H1 (cell line): ENCODE results near the gene CSPG5. TPM values are rescaled to one million over a fixed set of nuclear protein-coding genes. Genes with fewer than 3 reads are reported as not detected.

ENCODE experiments used
- CTCF ChIA-PET: fragments of 300-600 bp; sonication (Branson Sonifier 250); formaldehyde crosslinking; loops from one replicate; lab custom pipeline; 2021; ENCODE audit not compliant: partially characterized antibody; lab: Charles Lee
- POLR2A ChIA-PET: fragments of 300-600 bp; sonication (Branson Sonifier 250); formaldehyde crosslinking; loops from one replicate; lab custom pipeline; 2021; ENCODE audit warnings: inconsistent platforms; ENCODE audit not compliant: partially characterized antibody; lab: Charles Lee
- DNase-seq, 2 experiments: peaks; one replicate each; pipeline versions ENCODE4 v3.0.0 to v3.0.0-alpha.2; 2010 to 2022; ENCODE audit warnings: low spot score in 2 of 2, low read depth in 1 of 2, mixed read lengths in 1 of 2
- FAIRE-seq: peaks from 2 replicates; lab custom pipeline; 2011; peaks lifted over from hg19 to GRCh38; lab: Jason Lieb, UNC
- H2AFZ ChIP-seq: 2 replicates; pipeline ENCODE4 v1.8.1; 2012; ENCODE audit warnings: low read length, inconsistent platforms
- H2AK5ac ChIP-seq: 2 replicates; pipeline ENCODE4 v1.6.1; 2013; ENCODE audit warnings: low read depth, low read length
- H2BK120ac ChIP-seq: replicated peaks from 2 replicates; pipeline ENCODE3; 2013; ENCODE audit warnings: low read depth, low read length, inconsistent platforms
- H2BK12ac ChIP-seq: 2 replicates; pipeline ENCODE4 v1.6.1; 2013; ENCODE audit warnings: low read depth, low read length
- H2BK15ac ChIP-seq: 2 replicates; pipeline ENCODE4 v1.6.1; 2013; ENCODE audit warnings: low read length
- H2BK20ac ChIP-seq: 2 replicates; pipeline ENCODE4 v1.6.1; 2013; ENCODE audit warnings: low read length
- H2BK5ac ChIP-seq: 2 replicates; pipeline ENCODE4 v1.6.1; 2013; ENCODE audit warnings: low read depth, low read length
- H3K14ac ChIP-seq: 2 replicates; pipeline ENCODE4 v1.6.1; 2013; ENCODE audit warnings: inconsistent platforms; ENCODE audit not compliant: insufficient read length
- H3K18ac ChIP-seq: 2 replicates; pipeline ENCODE4 v1.6.1; 2013; ENCODE audit warnings: low read length; ENCODE audit errors: extremely low read depth
- H3K23ac ChIP-seq: 2 replicates; pipeline ENCODE4 v1.6.1; 2013; ENCODE audit warnings: inconsistent platforms; ENCODE audit not compliant: insufficient read length
- H3K23me2 ChIP-seq: 2 replicates; pipeline ENCODE4 v1.6.1; 2013; ENCODE audit warnings: low read depth, low read length
- H3K27ac ChIP-seq: 2 replicates; pipeline ENCODE4 v1.6.1; 2011; ENCODE audit warnings: low read depth, low read length, inconsistent platforms
- H3K27me3 ChIP-seq, 4 experiments: replicated peaks in 1 of 4; 1 replicate in 1 of 4; 2 replicates in 3 of 4; pipeline versions ENCODE4 v1.6.1 to v1.8.1; 2011 to 2013; ENCODE audit warnings: low read length in 3 of 4, mild to moderate bottlenecking in 3 of 4, inconsistent platforms in 2 of 4, mixed read lengths in 2 of 4, moderate library complexity in 1 of 4; ENCODE audit not compliant: control insufficient read depth in 3 of 4, insufficient read depth in 3 of 4; ENCODE audit errors: extremely low read depth in 1 of 4
- H3K36me3 ChIP-seq, 4 experiments: 2 replicates each; pipeline versions ENCODE4 v1.6.1 to v1.8.1; 2011 to 2013; ENCODE audit warnings: mild to moderate bottlenecking in 4 of 4, low read length in 3 of 4, moderate library complexity in 2 of 4, control low read depth in 1 of 4, inconsistent platforms in 1 of 4; ENCODE audit not compliant: insufficient read depth in 4 of 4, control insufficient read depth in 2 of 4
- H3K4ac ChIP-seq: replicated peaks from 2 replicates; pipeline ENCODE3; 2013; ENCODE audit warnings: low read length, low read depth, mixed read lengths, inconsistent platforms; ENCODE audit not compliant: insufficient read length
- H3K4me1 ChIP-seq, 4 experiments: replicated peaks in 1 of 4; 1 replicate in 1 of 4; 2 replicates in 3 of 4; pipeline versions ENCODE4 v1.6.1 to v1.8.1; 2011 to 2013; ENCODE audit warnings: low read length in 3 of 4, inconsistent platforms in 2 of 4, mixed read lengths in 1 of 4; ENCODE audit not compliant: insufficient read depth in 4 of 4, control insufficient read depth in 3 of 4
- H3K4me2 ChIP-seq, 2 experiments: 2 replicates each; pipeline versions ENCODE4 v1.6.1 to v1.8.1; 2011 to 2013; ENCODE audit warnings: low read depth in 2 of 2, low read length in 2 of 2, control low read depth in 1 of 2, inconsistent platforms in 1 of 2, mild to moderate bottlenecking in 1 of 2; ENCODE audit not compliant: insufficient read depth in 1 of 2
- H3K4me3 ChIP-seq, 4 experiments: fragments of 200-600, 300-600 bp in 1 of 4; sonication (generic), shearing (Covaris generic), sonication (Bioruptor Twin) in 1 of 4; 2 replicates each; pipeline versions ENCODE4 v1.5.1 to v1.8.1; 2011 to 2016; ENCODE audit warnings: low read length in 4 of 4, low read depth in 3 of 4, control low read depth in 2 of 4, inconsistent platforms in 2 of 4, mild to moderate bottlenecking in 2 of 4, mixed read lengths in 1 of 4, moderate library complexity in 1 of 4; ENCODE audit not compliant: insufficient read depth in 2 of 4; ENCODE audit errors: extremely low read depth in 1 of 4
- H3K56ac ChIP-seq: replicated peaks from 2 replicates; pipeline ENCODE3; 2013; ENCODE audit warnings: low read depth, mild to moderate bottlenecking, mixed read lengths, low read length, inconsistent platforms; ENCODE audit not compliant: insufficient read length
- H3K79me1 ChIP-seq: 2 replicates; pipeline ENCODE4 v1.6.1; 2013; ENCODE audit warnings: low read depth, low read length, control low read depth
- H3K79me2 ChIP-seq, 2 experiments: 2 replicates each; pipeline versions ENCODE4 v1.6.1 to v1.8.1; 2012 to 2013; ENCODE audit warnings: low read length in 2 of 2, mild to moderate bottlenecking in 2 of 2, inconsistent platforms in 1 of 2; ENCODE audit not compliant: insufficient read depth in 2 of 2, control insufficient read depth in 1 of 2
- H3K9ac ChIP-seq, 4 experiments: replicated peaks in 1 of 4; 1 replicate in 1 of 4; 2 replicates in 3 of 4; pipeline versions ENCODE4 v1.6.1 to v1.8.1; 2011 to 2013; ENCODE audit warnings: low read depth in 3 of 4, low read length in 3 of 4, control low read depth in 2 of 4, mild to moderate bottlenecking in 2 of 4, moderate library complexity in 2 of 4, inconsistent platforms in 1 of 4; ENCODE audit errors: extremely low read depth in 1 of 4
- H3K9me3 ChIP-seq, 2 experiments: 2 replicates each; pipeline versions ENCODE4 v1.6.1 to v1.8.1; 2012 to 2013; ENCODE audit warnings: mild to moderate bottlenecking in 2 of 2, moderate library complexity in 2 of 2, control low read depth in 1 of 2, inconsistent platforms in 1 of 2, low read depth in 1 of 2, low read length in 1 of 2, mixed read lengths in 1 of 2; ENCODE audit not compliant: insufficient read depth in 2 of 2
- H4K20me1 ChIP-seq, 2 experiments: replicated peaks in 1 of 2; 2 replicates each; pipeline versions ENCODE3 to v1.8.1; 2011 to 2013; ENCODE audit warnings: inconsistent platforms in 2 of 2, low read length in 2 of 2, mild to moderate bottlenecking in 1 of 2; ENCODE audit not compliant: insufficient read depth in 2 of 2, control insufficient read depth in 1 of 2
- H4K5ac ChIP-seq: 2 replicates; pipeline ENCODE4 v1.6.1; 2013; ENCODE audit warnings: low read length, low read depth, mixed read lengths, inconsistent platforms; ENCODE audit not compliant: insufficient read length
- H4K8ac ChIP-seq: 2 replicates; pipeline ENCODE4 v1.8.0; 2013; ENCODE audit warnings: mild to moderate bottlenecking, moderate library complexity, low read length, inconsistent platforms; ENCODE audit not compliant: insufficient read depth; ENCODE audit errors: extremely low read depth
- H4K91ac ChIP-seq: replicated peaks from 2 replicates; pipeline ENCODE3; 2013; ENCODE audit warnings: low read length, mixed read lengths, inconsistent platforms; ENCODE audit not compliant: insufficient read length
- CHD1 ChIP-seq: IDR thresholded peaks from 2 replicates; pipeline ENCODE4 v1.6.1; 2012; ENCODE audit warnings: low read depth, low read length, improper control_type of control experiment
- SRF ChIP-seq: IDR thresholded peaks from 2 replicates; pipeline ENCODE4 v1.6.1; 2011; ENCODE audit warnings: mild to moderate bottlenecking, low read depth, low read length, moderate library complexity
- WGBS, 2 experiments: shearing (Covaris generic) in 1 of 2; methylation state at CpG; one replicate each; pipeline versions ENCODE4 v1.1.6 to v1.1.7; 2013 to 2015; ENCODE audit warnings: low lambda C conversion rate in 2 of 2, mixed read lengths in 2 of 2, inconsistent platforms in 1 of 2, low coverage in 1 of 2, missing lambda C conversion rate in 1 of 2; ENCODE audit not compliant: insufficient replicate concordance in 2 of 2, insufficient coverage in 1 of 2, insufficient read length in 1 of 2; ENCODE audit errors: extremely low coverage in 1 of 2, missing lambda C conversion rate in 1 of 2; 5-methylcytosine and 5-hydroxymethylcytosine counted together
- polyA plus RNA-seq, 7 experiments: library from polyadenylated mRNA; depleted of rRNA in 3 of 7; stranded (reverse) in 5 of 7; unstranded in 2 of 7; fragments of >200 nt in 5 of 7; fragments of 200-250 nt in 2 of 7; gene quantifications; 1 replicate in 5 of 7; 2 replicates in 1 of 7; 4 replicates in 1 of 7; pipeline versions ENCODE4 v1.2.1 to v1.2.3, GENCODE V29; 2011 to 2013; ENCODE audit warnings: missing spikeins in 2 of 7, mixed read lengths in 2 of 7
- total RNA-seq: library from RNA; stranded (reverse); fragmentation: NEBNext Ultra II Directional; extraction: Animal tissue kit (Norgen Biotek cat#: 25700); gene quantifications from 2 replicates; pipeline ENCODE4 v1.2.1, GENCODE V29; 2021
- TF ChIP-seq, protein P1 (sequence below): IDR thresholded peaks from 2 replicates; pipeline ENCODE4 v1.6.1; 2012; ENCODE audit warnings: inconsistent platforms

The CSPG5 gene
- total and polyA plus RNA-seq, 2 of the 8 experiments (the other 6 are each of a cell fraction or from before 2014, with no cell fraction given): 2.1 to 7.4 TPM

DNA sequence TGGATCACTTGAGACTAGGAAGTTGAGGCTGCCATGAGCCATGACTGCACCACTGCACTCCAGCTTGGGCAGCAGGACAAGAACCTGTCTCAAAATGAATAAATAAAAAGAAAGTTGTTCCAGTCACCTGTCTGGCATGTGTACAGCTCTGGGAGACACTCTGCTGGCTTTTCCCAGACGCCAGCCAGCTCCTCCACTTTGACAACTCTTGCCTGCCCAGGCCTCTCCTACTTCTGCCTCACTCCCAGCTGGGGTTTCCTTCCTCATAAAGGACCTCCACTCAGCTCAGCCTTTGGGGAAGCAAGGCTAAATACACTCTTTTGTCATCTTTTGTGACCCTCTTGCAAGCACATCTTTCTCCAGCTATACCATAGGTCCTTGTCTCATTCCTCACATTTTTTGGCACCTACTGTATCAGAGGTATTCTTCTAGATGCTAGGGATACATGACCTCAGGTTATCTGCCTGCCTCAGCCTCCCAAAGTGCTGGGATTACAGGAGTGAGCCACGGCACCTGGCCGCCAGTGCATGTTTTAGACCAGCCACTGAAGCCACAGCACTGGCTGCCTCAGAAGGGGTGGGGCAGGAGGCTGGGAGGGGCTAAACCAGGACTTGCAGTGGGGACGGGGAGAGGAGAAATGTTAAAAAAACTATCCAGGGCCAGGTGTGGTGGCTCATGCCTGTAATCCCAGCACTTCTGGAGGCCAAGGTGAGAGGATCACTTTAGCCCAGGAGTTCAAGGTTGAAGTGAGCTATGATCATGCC is 55.2 kb downstream of the CSPG5 start:
- Histone ChIP-seq H3K4ac (no peak overlapping the region), H3K4me3 (no peak overlapping the region), H2AK5ac (no peak overlapping the region), H3K18ac (no peak overlapping the region), H3K27ac (no peak overlapping the region), H3K27me3 (peaks cover 3 to 14% (median 13%) of the 10 kb centered on the region in 4 experiments), H3K23me2 (no peaks in the 10 kb centered on the region), H4K5ac (no peak overlapping the region), H2BK15ac (0 out of 2 replicates have a peak overlapping the region, but pooled peaks have one; percentile 53), H2BK120ac (no peak overlapping the region), H3K23ac (no peak overlapping the region), H3K36me3 (no peaks in the 10 kb centered on the region), H3K79me2 (no peaks in the 10 kb centered on the region), H2BK20ac (no peak overlapping the region), H4K8ac (no peak overlapping the region), H4K20me1 (no peaks in the 10 kb centered on the region), H3K79me1 (no peaks in the 10 kb centered on the region), H3K9ac (no peak overlapping the region), H4K91ac (no peak overlapping the region), H2BK12ac (peak overlapping the region; percentile 32; the same call in 1 of the 2 replicates), H3K4me2 (no peak overlapping the region), H2BK5ac (no peak overlapping the region), H3K56ac (no peak overlapping the region), H3K14ac (no peak overlapping the region), H3K9me3 (no peaks in the 10 kb centered on the region), H3K4me1 (peaks cover 0 to 11% (median 2%) of the 10 kb centered on the region in 4 experiments; a peak in 4 of 7 replicates), H2AFZ (no peak overlapping the region)
- WGBS, 2 experiments: 74% methylated on average over 4 of the region's 4 CpGs; no CpG with 5 or more reads in 1 of the 2 experiments
- TF ChIP-seq SRF (no peak), CHD1 (no peak)
- TF ChIP-seq, protein P1, sequence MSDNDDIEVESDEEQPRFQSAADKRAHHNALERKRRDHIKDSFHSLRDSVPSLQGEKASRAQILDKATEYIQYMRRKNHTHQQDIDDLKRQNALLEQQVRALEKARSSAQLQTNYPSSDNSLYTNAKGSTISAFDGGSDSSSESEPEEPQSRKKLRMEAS: no peak
- no peak for FAIRE-seq
- POLR2A ChIA-PET: interaction anchor here (2.4 to 2.6 kb wide), 2 partner anchors 54 to 301 kb away, joined by 7 to 9 read pairs; no protein-coding TSS in a partner anchor
- no peak for DNase-seq
- CTCF ChIA-PET: interaction anchor here (0.6 to 5.0 kb wide), 24 partner anchors 10 to 313 kb away, joined by 3 to 34 read pairs (median 6); no protein-coding TSS in a partner anchor
